ENCODE data around the gene ZBTB7B.

ZBTB7B gene

GRCh38 chr1:155002464-155003226 lies at the start of gene ZBTB7B:
TSS of gene ZBTB7B (plus strand) at chr1:155002802. CDS start at chr1:155014661, 11,859 bp downstream.
- DNase-seq (ENCODE audit: low read depth): peak; percentile 59
- peaks cover 53% of the 10 kb centered on the region for H3K4me1 ChIP-seq (ENCODE audit: control insufficient read depth, insufficient read depth, low read length)
- H3K9ac ChIP-seq (ENCODE audit: low read length): peak within 1 kb of the TSS; percentile 100
- peak within 1 kb of the TSS; percentile 100 for H3K4me3 ChIP-seq (ENCODE audit: low read length)
- H3K9me3 ChIP-seq (ENCODE audit: control insufficient read depth, low read length): no peaks in the 10 kb centered on the region
- no peaks in the 10 kb centered on the region for H3K27me3 ChIP-seq (replicated peaks; ENCODE audit: control insufficient read depth, insufficient read depth, low read length)
- H3K36me3 ChIP-seq (ENCODE audit: control insufficient read depth, insufficient read depth, low read length, severe bottlenecking): no peaks in the 10 kb centered on the region

GRCh38 chr1:154953611-154954038 lies 49.0 kb upstream of the ZBTB7B start:
- Histone ChIP-seq H3K4me1 (ENCODE audit: control insufficient read depth, insufficient read depth, low read length) (peaks cover 18% of the 10 kb centered on the region), H3K9me3 (ENCODE audit: control insufficient read depth, low read length) (no peaks in the 10 kb centered on the region), H3K36me3 (ENCODE audit: control insufficient read depth, insufficient read depth, low read length, severe bottlenecking) (peaks cover 9% of the 10 kb centered on the region), H3K27me3 (replicated peaks; ENCODE audit: control insufficient read depth, insufficient read depth, low read length) (no peaks in the 10 kb centered on the region), H3K9ac (ENCODE audit: low read length) (no peak overlapping the region), H3K4me3 (ENCODE audit: low read length) (no peak overlapping the region)
- DNase-seq (ENCODE audit: low read depth): no peak

GRCh38 chr1:154954541-154954940 lies 48.1 kb upstream of the ZBTB7B start:
- no peak overlapping the region for H3K4me3 ChIP-seq (ENCODE audit: low read length)
- H3K9me3 ChIP-seq (ENCODE audit: control insufficient read depth, low read length): no peaks in the 10 kb centered on the region
- H3K9ac ChIP-seq (ENCODE audit: low read length): no peak overlapping the region
- DNase-seq (ENCODE audit: low read depth): no peak
- H3K36me3 ChIP-seq (ENCODE audit: control insufficient read depth, insufficient read depth, low read length, severe bottlenecking): peaks cover 11% of the 10 kb centered on the region
- H3K4me1 ChIP-seq (ENCODE audit: control insufficient read depth, insufficient read depth, low read length): peaks cover 18% of the 10 kb centered on the region
- H3K27me3 ChIP-seq (replicated peaks; ENCODE audit: control insufficient read depth, insufficient read depth, low read length): no peaks in the 10 kb centered on the region

GRCh38 chr1:154955039-154955717 lies 47.4 kb upstream of the ZBTB7B start:
- Histone ChIP-seq H3K4me3 (ENCODE audit: low read length) (peak overlapping the region; percentile 87), H3K36me3 (ENCODE audit: control insufficient read depth, insufficient read depth, low read length, severe bottlenecking) (peaks cover 11% of the 10 kb centered on the region), H3K9ac (ENCODE audit: low read length) (peak overlapping the region; percentile 86), H3K27me3 (replicated peaks; ENCODE audit: control insufficient read depth, insufficient read depth, low read length) (no peaks in the 10 kb centered on the region), H3K4me1 (ENCODE audit: control insufficient read depth, insufficient read depth, low read length) (peaks cover 18% of the 10 kb centered on the region), H3K9me3 (ENCODE audit: control insufficient read depth, low read length) (no peaks in the 10 kb centered on the region)
- DNase-seq (ENCODE audit: low read depth): peak; percentile 67

GRCh38 chr1:154955718-154956543 lies 46.7 kb upstream of the ZBTB7B start, which contains the start of gene PBXIP1:
TSS of gene PBXIP1 (minus strand) at chr1:154956099. CDS start at chr1:154953721, 2,378 bp downstream.
- peaks cover 4% of the 10 kb centered on the region for H3K36me3 ChIP-seq (ENCODE audit: control insufficient read depth, insufficient read depth, low read length, severe bottlenecking)
- H3K4me3 ChIP-seq (ENCODE audit: low read length): peak within 1 kb of the TSS; percentile 87
- no peaks in the 10 kb centered on the region for H3K27me3 ChIP-seq (replicated peaks; ENCODE audit: control insufficient read depth, insufficient read depth, low read length)
- H3K9me3 ChIP-seq (ENCODE audit: control insufficient read depth, low read length): no peaks in the 10 kb centered on the region
- H3K4me1 ChIP-seq (ENCODE audit: control insufficient read depth, insufficient read depth, low read length): peaks cover 24% of the 10 kb centered on the region
- H3K9ac ChIP-seq (ENCODE audit: low read length): peak within 1 kb of the TSS; percentile 86
- DNase-seq (ENCODE audit: low read depth): peak; percentile 94

- peak overlapping the region; percentile 86 for H3K9ac ChIP-seq (ENCODE audit: low read length)
- DNase-seq (ENCODE audit: low read depth): no peak
- H3K27me3 ChIP-seq (replicated peaks; ENCODE audit: control insufficient read depth, insufficient read depth, low read length): no peaks in the 10 kb centered on the region
- H3K36me3 ChIP-seq (ENCODE audit: control insufficient read depth, insufficient read depth, low read length, severe bottlenecking): peaks cover 4% of the 10 kb centered on the region
- H3K9me3 ChIP-seq (ENCODE audit: control insufficient read depth, low read length): no peaks in the 10 kb centered on the region
- H3K4me3 ChIP-seq (ENCODE audit: low read length): peak overlapping the region; percentile 87
- H3K4me1 ChIP-seq (ENCODE audit: control insufficient read depth, insufficient read depth, low read length): peaks cover 26% of the 10 kb centered on the region
Measured at GRCh38 chr1:154956544-154956941, 46.1 kb upstream of the ZBTB7B start.

- Histone ChIP-seq H3K4me1 (ENCODE audit: control insufficient read depth, insufficient read depth, low read length) (peaks cover 26% of the 10 kb centered on the region), H3K9me3 (ENCODE audit: control insufficient read depth, low read length) (no peaks in the 10 kb centered on the region), H3K27me3 (replicated peaks; ENCODE audit: control insufficient read depth, insufficient read depth, low read length) (no peaks in the 10 kb centered on the region), H3K36me3 (ENCODE audit: control insufficient read depth, insufficient read depth, low read length, severe bottlenecking) (peaks cover 4% of the 10 kb centered on the region), H3K9ac (ENCODE audit: low read length) (peak overlapping the region; percentile 86), H3K4me3 (ENCODE audit: low read length) (no peak overlapping the region)
- DNase-seq (ENCODE audit: low read depth): no peak
Measured at GRCh38 chr1:154957091-154957657, 45.4 kb upstream of the ZBTB7B start.

- peaks cover 30% of the 10 kb centered on the region for H3K4me1 ChIP-seq (ENCODE audit: control insufficient read depth, insufficient read depth, low read length)
- no peak overlapping the region for H3K9ac ChIP-seq (ENCODE audit: low read length)
- no peaks in the 10 kb centered on the region for H3K9me3 ChIP-seq (ENCODE audit: control insufficient read depth, low read length)
Measured at GRCh38 chr1:154958036-154958435, 44.6 kb upstream of the ZBTB7B start.

GRCh38 chr1:154958681-154959425 lies 43.7 kb upstream of the ZBTB7B start:
- Histone ChIP-seq H3K27me3 (replicated peaks; ENCODE audit: control insufficient read depth, insufficient read depth, low read length) (no peaks in the 10 kb centered on the region), H3K9ac (ENCODE audit: low read length) (no peak overlapping the region), H3K4me3 (ENCODE audit: low read length) (no peak overlapping the region), H3K9me3 (ENCODE audit: control insufficient read depth, low read length) (no peaks in the 10 kb centered on the region), H3K4me1 (ENCODE audit: control insufficient read depth, insufficient read depth, low read length) (peaks cover 30% of the 10 kb centered on the region), H3K36me3 (ENCODE audit: control insufficient read depth, insufficient read depth, low read length, severe bottlenecking) (peaks cover 19% of the 10 kb centered on the region)
- no peak for DNase-seq (ENCODE audit: low read depth)

More at GRCh38 chr1:154958036-154958435, 44.6 kb upstream of the ZBTB7B start:
- Histone ChIP-seq H3K27me3 (replicated peaks; ENCODE audit: control insufficient read depth, insufficient read depth, low read length) (no peaks in the 10 kb centered on the region), H3K4me3 (ENCODE audit: low read length) (no peak overlapping the region), H3K36me3 (ENCODE audit: control insufficient read depth, insufficient read depth, low read length, severe bottlenecking) (peaks cover 11% of the 10 kb centered on the region)
- no peak for DNase-seq (ENCODE audit: low read depth)

GRCh38 chr1:154959426-154959780 lies 43.2 kb upstream of the ZBTB7B start:
- H3K9ac ChIP-seq (ENCODE audit: low read length): no peak overlapping the region
- H3K36me3 ChIP-seq (ENCODE audit: control insufficient read depth, insufficient read depth, low read length, severe bottlenecking): peaks cover 24% of the 10 kb centered on the region
- no peak overlapping the region for H3K4me3 ChIP-seq (ENCODE audit: low read length)
- H3K4me1 ChIP-seq (ENCODE audit: control insufficient read depth, insufficient read depth, low read length): peaks cover 30% of the 10 kb centered on the region
- H3K27me3 ChIP-seq (replicated peaks; ENCODE audit: control insufficient read depth, insufficient read depth, low read length): no peaks in the 10 kb centered on the region
- no peaks in the 10 kb centered on the region for H3K9me3 ChIP-seq (ENCODE audit: control insufficient read depth, low read length)
- no peak for DNase-seq (ENCODE audit: low read depth)
